Osteoblast (primary cell): Measurements from ENCODE around the gene MUC6. TPM values are rescaled to one million over a fixed set of nuclear protein-coding genes. Genes with fewer than 3 reads are reported as not detected.

Experiments used
- DNase-seq: peaks from one replicate; pipeline ENCODE4 v3.0.0; 2011; ENCODE audit warnings: low spot score, mixed read lengths; ENCODE audit not compliant: insufficient read length; ENCODE audit errors: missing footprints
- H2AFZ ChIP-seq: 2 replicates; pipeline ENCODE4 v1.6.0; 2011; ENCODE audit warnings: mild to moderate bottlenecking, low read length
- H3K27ac ChIP-seq: 2 replicates; pipeline ENCODE4 v1.5.1; 2011; ENCODE audit warnings: mild to moderate bottlenecking, low read depth, low read length, moderate library complexity
- H3K27me3 ChIP-seq: 2 replicates; pipeline ENCODE4 v1.6.0; 2012; ENCODE audit warnings: mild to moderate bottlenecking, control low read depth, inconsistent platforms, low read length, moderate library complexity; ENCODE audit not compliant: insufficient read depth
- H3K36me3 ChIP-seq: 2 replicates; pipeline ENCODE4 v1.5.1; 2011; ENCODE audit warnings: mild to moderate bottlenecking, low read length, control low read depth, moderate library complexity; ENCODE audit not compliant: insufficient read depth
- H3K4me1 ChIP-seq: 2 replicates; pipeline ENCODE4 v1.5.1; 2011; ENCODE audit warnings: mild to moderate bottlenecking, low read length, control low read depth, moderate library complexity; ENCODE audit not compliant: insufficient read depth
- H3K4me2 ChIP-seq: 2 replicates; pipeline ENCODE4 v1.6.0; 2011; ENCODE audit warnings: mild to moderate bottlenecking, low read length; ENCODE audit not compliant: insufficient read depth
- H3K4me3 ChIP-seq: fragments of 200-600 bp; sonication (generic); 3 replicates; pipeline ENCODE4 v1.5.1; 2012; ENCODE audit warnings: mild to moderate bottlenecking, low read length, inconsistent platforms; ENCODE audit not compliant: insufficient read depth
- H3K79me2 ChIP-seq: 2 replicates; pipeline ENCODE4 v1.6.0; 2012; ENCODE audit warnings: mild to moderate bottlenecking, low read length, control low read depth, inconsistent platforms; ENCODE audit not compliant: insufficient read depth
- H3K9me3 ChIP-seq: 2 replicates; pipeline ENCODE4 v1.5.1; 2011; ENCODE audit warnings: low read depth, low read length, control low read depth
- H4K20me1 ChIP-seq: 2 replicates; pipeline ENCODE4 v1.6.0; 2012; ENCODE audit warnings: mild to moderate bottlenecking, low read length, control low read depth; ENCODE audit not compliant: insufficient read depth
- total RNA-seq: library from RNA; depleted of rRNA; stranded (reverse); fragments of >200 nt; gene quantifications from 2 replicates; pipeline ENCODE4 v1.2.3, GENCODE V29; 2012
- TF ChIP-seq, protein P1 (sequence below): IDR thresholded peaks from 2 replicates; pipeline ENCODE4 v1.5.1; 2011; ENCODE audit warnings: mild to moderate bottlenecking, low read depth, low read length, moderate library complexity; ENCODE audit errors: extremely low read depth

Gene MUC6
- total RNA-seq, 1 donor: not detected

DNA sequence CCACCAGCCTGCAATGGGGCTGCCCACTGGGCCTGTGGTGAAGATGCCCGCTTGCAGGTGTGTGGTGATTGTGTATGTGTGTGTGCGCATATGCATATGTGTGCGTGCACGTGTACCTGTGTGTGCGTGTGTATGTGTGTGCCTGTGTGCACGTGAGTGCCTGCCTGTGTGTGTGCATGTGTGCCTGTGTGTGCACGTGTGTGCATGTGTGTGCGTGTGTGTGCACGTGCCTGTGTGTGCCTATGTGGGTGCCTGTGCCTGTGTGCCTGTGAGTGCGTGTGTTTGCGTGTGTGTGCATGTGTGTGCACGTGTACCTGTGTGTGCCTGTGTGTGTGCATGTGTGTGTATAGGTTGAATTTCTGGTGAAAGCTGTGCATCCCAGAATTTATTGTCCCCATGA, 2.4 kb upstream of the MUC6 start:
- no peaks in the 10 kb centered on the region for H3K27me3 ChIP-seq
- H3K9me3 ChIP-seq: no peaks in the 10 kb centered on the region
- DNase-seq: no peak
- peaks cover 2% of the 10 kb centered on the region for H3K4me1 ChIP-seq
- H3K79me2 ChIP-seq: no peaks in the 10 kb centered on the region
- TF ChIP-seq, protein P1, sequence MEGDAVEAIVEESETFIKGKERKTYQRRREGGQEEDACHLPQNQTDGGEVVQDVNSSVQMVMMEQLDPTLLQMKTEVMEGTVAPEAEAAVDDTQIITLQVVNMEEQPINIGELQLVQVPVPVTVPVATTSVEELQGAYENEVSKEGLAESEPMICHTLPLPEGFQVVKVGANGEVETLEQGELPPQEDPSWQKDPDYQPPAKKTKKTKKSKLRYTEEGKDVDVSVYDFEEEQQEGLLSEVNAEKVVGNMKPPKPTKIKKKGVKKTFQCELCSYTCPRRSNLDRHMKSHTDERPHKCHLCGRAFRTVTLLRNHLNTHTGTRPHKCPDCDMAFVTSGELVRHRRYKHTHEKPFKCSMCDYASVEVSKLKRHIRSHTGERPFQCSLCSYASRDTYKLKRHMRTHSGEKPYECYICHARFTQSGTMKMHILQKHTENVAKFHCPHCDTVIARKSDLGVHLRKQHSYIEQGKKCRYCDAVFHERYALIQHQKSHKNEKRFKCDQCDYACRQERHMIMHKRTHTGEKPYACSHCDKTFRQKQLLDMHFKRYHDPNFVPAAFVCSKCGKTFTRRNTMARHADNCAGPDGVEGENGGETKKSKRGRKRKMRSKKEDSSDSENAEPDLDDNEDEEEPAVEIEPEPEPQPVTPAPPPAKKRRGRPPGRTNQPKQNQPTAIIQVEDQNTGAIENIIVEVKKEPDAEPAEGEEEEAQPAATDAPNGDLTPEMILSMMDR: no peak
- no peaks in the 10 kb centered on the region for H4K20me1 ChIP-seq
- no peak overlapping the region for H3K27ac ChIP-seq
- no peak overlapping the region for H3K4me3 ChIP-seq
- no peaks in the 10 kb centered on the region for H3K36me3 ChIP-seq
- H2AFZ ChIP-seq: no peak overlapping the region
- H3K4me2 ChIP-seq: no peak overlapping the region

DNA sequence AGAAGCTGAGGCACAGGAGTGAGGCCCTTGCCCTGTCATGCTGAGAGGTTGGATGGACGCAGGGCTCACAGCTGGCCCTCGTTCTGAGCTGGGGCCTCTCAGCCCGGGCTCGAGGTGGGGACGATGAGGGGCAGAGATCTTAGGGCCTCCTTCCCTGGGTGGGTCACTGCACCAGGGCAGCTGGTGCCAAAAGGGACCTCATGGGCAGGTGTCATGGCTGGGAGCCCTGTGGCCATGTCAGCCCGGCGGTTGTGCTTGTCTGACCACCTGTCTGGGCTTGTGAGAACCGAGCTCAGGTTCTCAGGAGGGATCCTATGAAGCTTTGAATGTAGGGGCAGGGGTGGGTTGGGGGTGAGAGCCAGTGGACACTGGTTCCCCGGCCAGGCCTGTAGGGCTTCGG, 1.8 kb upstream of the MUC6 start:
- H3K36me3 ChIP-seq: no peaks in the 10 kb centered on the region
- no peak overlapping the region for H3K27ac ChIP-seq
- H4K20me1 ChIP-seq: no peaks in the 10 kb centered on the region
- no peaks in the 10 kb centered on the region for H3K27me3 ChIP-seq
- no peak overlapping the region for H3K4me2 ChIP-seq
- H2AFZ ChIP-seq: no peak overlapping the region
- no peak for DNase-seq
- H3K4me3 ChIP-seq: no peak overlapping the region
- TF ChIP-seq, protein P1: no peak
- H3K9me3 ChIP-seq: no peaks in the 10 kb centered on the region
- H3K79me2 ChIP-seq: no peaks in the 10 kb centered on the region
- peaks cover 2% of the 10 kb centered on the region for H3K4me1 ChIP-seq

DNA sequence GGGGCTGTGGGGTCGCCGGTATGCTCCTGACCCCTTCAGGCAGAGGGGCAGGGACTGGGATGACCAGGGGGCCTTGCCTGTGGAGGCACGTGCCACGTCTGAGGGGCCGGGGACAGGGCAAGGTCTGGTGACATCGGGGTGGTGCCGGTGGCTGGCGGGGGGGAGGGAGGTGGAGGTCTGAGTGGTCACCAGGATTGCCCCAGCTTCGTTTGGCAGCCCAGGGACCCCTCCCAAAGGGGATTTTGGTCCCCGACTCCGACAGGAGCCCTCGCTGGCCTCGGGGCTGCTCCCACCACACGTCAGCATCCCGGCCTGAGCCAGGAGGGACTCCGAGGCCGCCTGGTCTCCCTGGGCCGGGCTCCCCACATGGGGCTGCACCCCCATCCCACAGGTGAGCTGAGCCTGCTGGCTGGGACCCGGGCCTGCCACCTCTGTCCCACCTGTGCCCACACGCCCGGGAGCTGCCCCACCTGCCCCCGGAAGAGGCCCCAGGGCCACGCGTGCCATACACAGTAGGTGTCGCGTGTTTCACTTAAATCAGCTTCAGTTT, 1.1 kb upstream of the MUC6 start:
- H3K27me3 ChIP-seq: no peaks in the 10 kb centered on the region
- H3K4me3 ChIP-seq: no peak overlapping the region
- DNase-seq: no peak
- H2AFZ ChIP-seq: no peak overlapping the region
- H3K4me1 ChIP-seq: peaks cover 2% of the 10 kb centered on the region
- H3K27ac ChIP-seq: no peak overlapping the region
- no peaks in the 10 kb centered on the region for H3K79me2 ChIP-seq
- no peaks in the 10 kb centered on the region for H3K36me3 ChIP-seq
- no peaks in the 10 kb centered on the region for H3K9me3 ChIP-seq
- H4K20me1 ChIP-seq: no peaks in the 10 kb centered on the region
- no peak overlapping the region for H3K4me2 ChIP-seq
- TF ChIP-seq, protein P1: no peak

DNA sequence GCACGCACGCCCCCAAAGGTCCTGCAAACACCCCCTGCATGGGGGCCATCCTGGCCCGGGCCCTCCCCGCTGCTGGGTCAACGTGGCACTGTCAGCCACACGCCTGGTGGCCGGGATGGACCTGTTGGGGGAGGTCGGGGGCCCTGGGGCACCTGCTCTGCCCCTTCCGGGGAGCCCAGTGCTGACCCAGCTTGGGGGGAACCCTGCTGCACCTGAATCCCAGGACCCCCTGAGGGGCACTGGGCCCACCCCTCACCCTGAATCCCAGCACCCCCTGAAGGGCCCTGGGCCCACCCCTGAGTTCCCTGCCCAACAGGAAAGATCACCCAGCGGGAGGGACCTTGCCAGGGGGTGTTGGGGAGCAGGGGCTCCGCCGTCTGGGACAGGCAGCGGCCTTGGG, 413 bp upstream of the MUC6 start:
- no peak overlapping the region for H3K4me3 ChIP-seq
- no peak overlapping the region for H3K27ac ChIP-seq
- TF ChIP-seq, protein P1: no peak
- peaks cover 2% of the 10 kb centered on the region for H3K4me1 ChIP-seq
- DNase-seq: no peak
- no peaks in the 10 kb centered on the region for H3K79me2 ChIP-seq
- H3K27me3 ChIP-seq: no peaks in the 10 kb centered on the region
- no peak overlapping the region for H3K4me2 ChIP-seq
- no peaks in the 10 kb centered on the region for H3K9me3 ChIP-seq
- no peaks in the 10 kb centered on the region for H4K20me1 ChIP-seq
- no peak overlapping the region for H2AFZ ChIP-seq
- H3K36me3 ChIP-seq: no peaks in the 10 kb centered on the region
